GM18519 (cell line): Measurements from ENCODE around the gene HNRNPUL1.
A peak's percentile ranks its signal among the peaks of the same experiment; 100 is the strongest.

ENCODE experiments used
- ATAC-seq: cut with Tn5 transposase; IDR thresholded peaks from one replicate; pipeline ENCODE4 v1.9.1; 2021; ENCODE audit warnings: mild to moderate bottlenecking, moderate library complexity; ENCODE audit not compliant: unreplicated experiment, low FRiP score

The HNRNPUL1 gene

GRCh38 chr19:41351339-41352245, 87.4 kb downstream of the HNRNPUL1 start:
- no peak for ATAC-seq

- no peak for ATAC-seq
These were observed 88.1 kb downstream of the HNRNPUL1 start for GRCh38 chr19:41352279-41352608.

- no peak for ATAC-seq
These were observed 88.7 kb downstream of the HNRNPUL1 start for GRCh38 chr19:41352609-41353465.

- ATAC-seq, result peak; percentile 42
These were observed 89.5 kb downstream of the HNRNPUL1 start, which contains the start of gene TGFB1 for GRCh38 chr19:41353466-41354342. Gene TGFB1 (minus strand): TSS chr19:41353922. CDS start chr19:41353044, 878 bp downstream.

- no peak for ATAC-seq
These were observed 90.3 kb downstream of the HNRNPUL1 start for GRCh38 chr19:41354343-41354953.

- no peak for ATAC-seq
These were observed 90.9 kb downstream of the HNRNPUL1 start for GRCh38 chr19:41355035-41355434.

GRCh38 chr19:41355802-41356201, 91.6 kb downstream of the HNRNPUL1 start:
- no peak for ATAC-seq

- ATAC-seq, result no peak
These were observed 93.0 kb downstream of the HNRNPUL1 start for GRCh38 chr19:41356984-41357739.
